AG09309 (cell line): ENCODE measurements around the gene IFITM5.
"Not testable (repeated sequence)": the region's sequence is repeated elsewhere in the genome, so short reads cannot be mapped to it uniquely, and the experiment has no call there.

Experiments
- DNase-seq: peaks from one replicate; pipeline ENCODE4 v3.0.0-alpha.2; 2010; ENCODE audit warnings: low read depth
- H3K4me3 ChIP-seq: 2 replicates; pipeline ENCODE4 v1.5.1; 2011; ENCODE audit warnings: mild to moderate bottlenecking, low read depth, low read length, moderate library complexity; ENCODE audit not compliant: control insufficient read depth
- TF ChIP-seq, protein P1 (sequence below): IDR thresholded peaks from 2 replicates; pipeline ENCODE4 v1.5.1; 2011; ENCODE audit warnings: mild to moderate bottlenecking, low read depth, low read length, inconsistent platforms; ENCODE audit not compliant: insufficient read depth, control insufficient read depth; ENCODE audit errors: missing control alignments

The IFITM5 gene

DNA sequence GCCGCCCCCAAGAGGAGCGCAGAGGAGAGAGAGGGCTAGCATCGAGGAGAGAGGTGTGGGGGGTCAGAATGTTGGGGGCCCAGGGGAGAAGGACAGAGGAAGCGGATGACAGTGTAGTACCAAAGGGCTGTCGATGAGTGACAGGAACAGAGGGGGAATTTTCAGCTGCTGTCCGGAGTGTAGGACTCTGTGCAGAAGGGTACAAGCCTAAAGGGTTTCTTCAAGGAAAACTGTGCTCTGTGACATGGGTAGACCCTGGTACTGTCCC, 26.5 kb downstream of the IFITM5 start:
- H3K4me3 ChIP-seq: no peak overlapping the region
- DNase-seq: no peak
- TF ChIP-seq, protein P1, sequence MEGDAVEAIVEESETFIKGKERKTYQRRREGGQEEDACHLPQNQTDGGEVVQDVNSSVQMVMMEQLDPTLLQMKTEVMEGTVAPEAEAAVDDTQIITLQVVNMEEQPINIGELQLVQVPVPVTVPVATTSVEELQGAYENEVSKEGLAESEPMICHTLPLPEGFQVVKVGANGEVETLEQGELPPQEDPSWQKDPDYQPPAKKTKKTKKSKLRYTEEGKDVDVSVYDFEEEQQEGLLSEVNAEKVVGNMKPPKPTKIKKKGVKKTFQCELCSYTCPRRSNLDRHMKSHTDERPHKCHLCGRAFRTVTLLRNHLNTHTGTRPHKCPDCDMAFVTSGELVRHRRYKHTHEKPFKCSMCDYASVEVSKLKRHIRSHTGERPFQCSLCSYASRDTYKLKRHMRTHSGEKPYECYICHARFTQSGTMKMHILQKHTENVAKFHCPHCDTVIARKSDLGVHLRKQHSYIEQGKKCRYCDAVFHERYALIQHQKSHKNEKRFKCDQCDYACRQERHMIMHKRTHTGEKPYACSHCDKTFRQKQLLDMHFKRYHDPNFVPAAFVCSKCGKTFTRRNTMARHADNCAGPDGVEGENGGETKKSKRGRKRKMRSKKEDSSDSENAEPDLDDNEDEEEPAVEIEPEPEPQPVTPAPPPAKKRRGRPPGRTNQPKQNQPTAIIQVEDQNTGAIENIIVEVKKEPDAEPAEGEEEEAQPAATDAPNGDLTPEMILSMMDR: no peak

DNA sequence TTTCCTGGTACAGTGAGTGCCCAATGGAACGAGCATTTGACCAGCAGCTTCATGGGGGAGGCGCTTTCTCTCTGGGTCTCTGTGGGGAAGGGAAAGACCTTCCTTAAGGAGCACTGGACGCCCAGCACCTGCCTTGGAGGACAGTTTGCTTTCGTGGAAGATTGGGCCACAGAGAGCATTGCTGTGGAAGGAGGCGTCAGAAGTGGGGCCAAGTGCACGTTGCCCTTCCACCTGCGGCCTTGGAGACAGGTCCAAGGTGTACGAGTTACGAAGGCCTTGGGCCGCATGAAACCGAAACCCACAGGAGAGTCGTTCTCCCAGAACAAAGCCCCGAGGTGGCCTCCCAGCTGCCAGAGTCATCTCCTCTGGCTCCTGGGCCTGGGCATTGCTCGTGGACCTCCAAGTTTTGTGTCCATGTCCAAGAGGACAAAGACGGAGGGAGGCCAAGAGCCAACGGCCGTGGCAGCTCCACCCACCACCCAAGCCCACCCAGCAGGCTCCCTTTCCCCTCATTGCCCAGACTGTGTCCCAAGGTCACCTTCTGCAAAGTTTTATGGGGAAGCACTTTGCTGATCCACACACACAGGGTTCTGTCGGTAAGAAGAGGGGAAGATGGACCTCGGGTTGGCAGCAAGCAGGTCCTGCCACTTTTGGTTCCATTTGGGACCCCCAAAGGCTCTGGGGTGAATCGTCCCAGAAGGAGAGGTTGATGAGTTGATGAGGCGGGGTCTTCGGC, 27.0 kb downstream of the IFITM5 start:
- no peak overlapping the region for H3K4me3 ChIP-seq
- TF ChIP-seq, protein P1: no peak
- no peak for DNase-seq

DNA sequence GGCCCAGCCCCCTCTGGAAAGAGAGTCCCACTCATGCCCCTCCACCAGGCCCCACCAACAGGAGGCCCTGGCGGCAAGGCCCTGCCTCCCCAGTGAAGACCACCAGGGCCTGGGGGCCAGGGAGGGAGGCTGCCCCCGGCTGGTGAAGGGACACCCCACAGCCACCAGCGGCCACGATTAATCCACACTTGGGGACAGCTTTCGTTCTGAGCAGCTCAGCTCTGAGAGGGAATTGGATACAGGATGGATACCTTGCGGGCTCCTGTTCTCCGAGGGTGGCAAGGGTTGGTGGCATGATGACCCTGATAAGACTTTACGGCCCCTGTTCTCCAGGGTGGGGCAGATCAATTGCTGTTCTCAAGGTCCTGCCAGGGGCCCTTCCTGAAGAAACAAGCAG, 28.0 kb downstream of the IFITM5 start:
- no peak overlapping the region for H3K4me3 ChIP-seq
- TF ChIP-seq, protein P1: no peak
- DNase-seq: no peak

DNA sequence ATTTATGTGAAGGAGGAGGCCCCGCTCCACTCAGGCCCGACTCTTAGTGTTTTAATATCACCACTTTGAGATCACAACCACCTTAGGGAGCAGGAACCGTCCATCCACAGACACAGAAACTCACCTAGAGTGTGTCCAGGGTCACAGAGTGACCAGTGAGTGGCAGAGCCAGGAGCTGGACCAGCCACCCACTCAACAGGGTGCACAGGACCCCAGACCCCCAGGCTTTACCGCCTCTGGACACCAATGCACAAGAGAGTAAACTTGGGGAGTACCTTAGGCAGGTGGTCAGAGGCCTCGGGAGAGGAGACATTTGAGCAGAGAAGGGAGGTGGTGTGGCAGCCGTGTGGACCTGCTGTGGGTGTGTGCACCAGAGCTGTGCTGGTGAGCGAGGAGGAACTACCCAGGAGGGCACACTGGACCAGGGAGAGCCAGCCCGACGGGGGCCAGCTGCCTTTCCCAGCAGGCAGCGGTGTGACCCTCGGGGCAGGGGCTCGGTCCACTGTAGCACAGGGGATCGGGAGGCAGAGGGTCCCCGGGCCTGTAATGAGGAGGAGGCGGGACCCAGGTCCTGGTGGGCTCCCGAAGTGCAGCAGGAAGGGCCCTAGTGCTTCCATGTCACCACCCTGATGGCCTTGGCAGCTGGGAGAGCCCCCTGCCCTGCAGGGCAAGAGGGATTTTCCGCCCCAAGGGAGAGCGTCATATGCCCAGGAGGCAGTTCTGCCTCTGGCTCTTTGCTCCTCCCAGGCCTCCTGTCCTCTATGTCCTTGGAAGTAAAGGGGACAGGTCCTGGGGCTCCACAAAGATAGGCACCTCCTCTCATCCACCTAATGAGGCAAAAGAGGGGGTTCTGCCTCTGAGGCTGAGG, 28.6 kb downstream of the IFITM5 start:
- DNase-seq: no peak
- no peak overlapping the region for H3K4me3 ChIP-seq
- TF ChIP-seq, protein P1: no peak

DNA sequence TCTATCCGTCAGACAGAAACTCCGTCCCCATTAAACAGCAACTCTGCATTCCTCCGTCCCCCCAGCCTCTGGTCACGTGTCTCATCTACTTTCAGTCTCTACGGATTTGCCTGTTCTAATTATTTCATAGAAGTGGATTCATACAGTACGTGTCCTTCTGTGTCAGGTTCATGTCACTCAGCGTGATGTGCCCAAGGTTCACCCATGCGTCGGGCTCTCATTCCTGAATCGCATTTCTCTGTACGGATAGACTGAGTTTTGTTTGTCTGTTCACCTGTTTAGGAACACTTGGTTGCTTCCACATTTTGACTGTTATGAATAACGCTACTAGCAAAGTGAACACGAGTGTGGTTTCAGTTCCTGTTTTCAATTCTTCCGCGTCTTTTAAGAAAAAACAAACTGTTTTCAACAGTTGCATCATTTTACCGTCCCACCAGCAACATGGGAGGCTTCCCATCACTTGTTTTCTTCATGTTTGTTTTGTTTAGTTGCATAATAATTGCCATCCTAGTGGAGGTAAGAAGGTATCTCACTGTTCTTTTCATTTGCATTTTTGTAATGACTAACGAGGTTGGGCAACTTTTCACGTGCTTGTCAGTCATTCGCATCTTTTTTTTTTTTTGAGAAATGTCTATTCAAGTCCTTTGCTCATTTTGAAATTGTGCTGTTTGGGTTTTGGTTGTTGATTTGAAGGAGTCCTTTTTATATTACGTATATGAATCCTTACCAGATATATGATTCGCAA, 30.0 kb downstream of the IFITM5 start:
- TF ChIP-seq, protein P1: no peak
- no peak overlapping the region; the same call in 1 of the 2 replicates for H3K4me3 ChIP-seq
- no peak for DNase-seq

DNA sequence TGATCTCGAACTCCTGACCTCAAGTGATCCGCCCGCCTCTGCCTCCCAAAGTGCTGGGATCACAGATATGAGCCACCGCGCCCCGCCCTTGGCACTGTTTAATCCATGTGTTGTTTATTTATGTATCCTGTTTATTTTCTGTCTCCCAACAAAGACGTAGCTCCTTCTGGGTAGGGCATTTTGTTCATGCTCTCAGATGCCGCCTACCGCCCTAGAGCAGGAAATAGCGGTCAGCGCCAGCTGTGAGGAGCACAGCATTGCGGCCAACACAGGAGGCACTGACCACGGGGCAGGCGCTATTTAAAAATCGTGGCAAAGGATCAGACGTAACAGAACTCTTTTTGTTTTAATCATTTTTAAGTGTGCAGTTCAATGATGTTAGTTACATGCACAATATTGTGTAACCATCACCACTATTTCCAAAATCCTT, 30.6 kb downstream of the IFITM5 start:
- peak; percentile 18 for DNase-seq
- TF ChIP-seq, protein P1: peak; percentile 27
- not testable (repeated sequence) for H3K4me3 ChIP-seq
